Skeletal muscle cell (primary cell): Measurements from ENCODE around the gene SELPLG.
A peak's percentile ranks its signal among the peaks of the same experiment; 100 is the strongest.
"Not testable (repeated sequence)": the region's sequence is repeated elsewhere in the genome, so short reads cannot be mapped to it uniquely, and the experiment has no call there.

Experiments used
- DNase-seq: peaks from one replicate; pipeline ENCODE4 v3.0.0-alpha.2; 2010; ENCODE audit warnings: low read depth
- H3K4me3 ChIP-seq: 2 replicates; pipeline ENCODE4 v1.5.1; 2011; ENCODE audit warnings: low read depth, mild to moderate bottlenecking, control low read depth, low read length, moderate library complexity

Gene SELPLG

GRCh38 chr12:108641446-108642268 lies 8.0 kb upstream of the SELPLG start:
- H3K4me3 ChIP-seq: no peak overlapping the region
- no peak for DNase-seq

DNA sequence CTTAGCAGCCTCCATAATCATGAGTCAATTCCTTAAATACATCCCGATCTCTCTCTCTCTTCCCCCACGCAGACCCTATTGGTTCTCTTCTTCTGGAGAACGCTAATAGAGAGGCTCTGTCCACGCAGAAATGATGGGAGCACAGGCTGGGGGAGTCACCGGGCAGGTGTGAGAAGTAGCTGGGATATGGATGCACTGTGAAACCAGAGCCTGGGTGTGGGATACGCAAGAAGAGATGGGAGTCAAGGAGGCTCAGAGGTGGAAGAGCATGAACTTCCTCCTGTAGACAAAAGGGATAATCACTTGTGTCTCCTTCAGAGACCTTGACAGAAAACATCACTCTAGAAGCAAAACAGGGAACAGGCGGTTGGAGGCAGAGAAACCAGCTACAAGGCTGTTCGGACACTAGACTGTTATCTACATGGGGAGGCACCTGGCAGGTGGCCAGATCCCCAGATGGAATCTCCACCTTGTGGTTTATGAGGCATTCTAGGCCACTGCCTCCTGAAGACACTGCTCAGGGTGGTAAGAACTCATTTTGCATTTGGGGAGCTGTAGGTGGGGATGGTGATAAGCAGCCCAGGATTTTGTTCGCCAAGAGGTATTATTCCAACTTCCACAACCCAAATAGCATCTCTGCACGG lies 7.2 kb upstream of the SELPLG start:
- DNase-seq: no peak
- H3K4me3 ChIP-seq: no peak overlapping the region

- DNase-seq: no peak
- no peak overlapping the region for H3K4me3 ChIP-seq
Measured at GRCh38 chr12:108638997-108639822, 5.5 kb upstream of the SELPLG start.

DNA sequence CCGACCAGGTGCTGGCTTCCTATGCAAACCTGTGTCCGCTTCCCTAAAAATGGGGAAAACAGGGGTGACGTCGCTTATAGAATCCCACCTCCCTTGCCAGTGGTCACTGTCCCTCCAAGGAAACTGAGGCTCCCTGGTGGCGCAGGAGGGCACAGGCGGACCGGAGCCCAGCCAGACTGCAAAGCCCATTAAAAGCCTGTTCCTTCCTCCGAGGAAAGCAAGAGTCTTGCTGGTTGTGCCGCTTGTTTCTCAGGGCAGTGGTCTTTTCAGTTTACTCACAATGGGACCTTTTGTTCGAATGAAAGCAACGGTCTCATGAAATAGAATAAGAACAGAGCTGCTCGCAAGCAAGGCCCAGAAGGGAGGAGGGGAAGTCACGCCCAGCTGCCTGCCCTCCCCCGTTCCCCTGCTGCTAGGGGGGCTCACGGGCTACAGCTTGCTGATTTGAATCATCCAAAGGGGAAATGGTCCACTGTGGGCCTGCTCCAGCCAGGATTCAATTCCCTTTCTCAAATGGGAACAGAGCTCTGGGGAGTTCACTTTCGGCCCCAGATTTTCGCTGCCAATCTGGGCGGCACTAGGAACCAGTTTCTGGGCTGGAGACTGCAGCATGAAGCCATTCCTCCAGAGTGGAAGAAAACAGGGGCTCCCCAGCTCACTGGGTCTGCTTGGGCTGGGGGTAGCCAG lies 4.6 kb upstream of the SELPLG start:
- no peak for DNase-seq
- no peak overlapping the region for H3K4me3 ChIP-seq

- no peak for DNase-seq
- no peak overlapping the region for H3K4me3 ChIP-seq
Measured at GRCh38 chr12:108637222-108637971, 3.7 kb upstream of the SELPLG start.

DNA sequence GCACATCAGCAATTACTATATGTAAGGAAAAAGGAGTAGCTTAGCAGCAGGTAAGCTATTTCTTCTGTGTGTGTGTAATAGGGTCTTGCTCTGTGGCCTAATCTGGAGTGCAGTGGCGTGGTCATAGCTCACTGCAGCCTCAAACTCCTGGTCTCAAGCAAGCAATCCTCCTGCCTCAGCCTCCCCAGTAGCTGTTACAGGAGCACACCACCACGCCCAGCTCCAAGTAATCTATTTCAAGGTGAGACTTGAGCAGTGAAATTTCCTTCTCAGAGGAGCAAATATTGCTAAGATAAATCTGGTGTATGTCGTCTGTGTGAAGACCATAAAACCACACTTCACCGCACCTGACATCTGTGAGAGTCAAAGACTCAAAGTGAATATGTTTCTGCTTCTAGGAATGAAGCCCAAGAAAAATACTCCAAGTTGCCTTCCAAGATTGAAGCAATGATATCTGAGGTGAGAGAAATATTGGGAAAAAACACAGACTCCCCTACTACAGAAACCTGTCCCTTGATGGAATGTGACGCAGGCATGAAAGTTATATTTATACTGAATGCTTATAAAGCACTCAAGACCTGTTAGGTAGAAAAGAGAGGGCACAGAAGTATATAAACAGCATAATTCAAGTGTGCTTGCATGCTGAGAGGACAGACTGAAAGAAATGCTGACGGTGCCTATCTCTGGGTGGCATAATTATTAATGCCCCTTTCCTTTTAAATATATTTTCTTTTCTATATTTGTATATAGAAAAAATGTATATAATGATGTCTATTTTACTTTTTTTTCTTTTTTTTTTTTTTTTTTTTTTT lies 2.5 kb upstream of the SELPLG start:
- DNase-seq: no peak
- H3K4me3 ChIP-seq: no peak overlapping the region

DNA sequence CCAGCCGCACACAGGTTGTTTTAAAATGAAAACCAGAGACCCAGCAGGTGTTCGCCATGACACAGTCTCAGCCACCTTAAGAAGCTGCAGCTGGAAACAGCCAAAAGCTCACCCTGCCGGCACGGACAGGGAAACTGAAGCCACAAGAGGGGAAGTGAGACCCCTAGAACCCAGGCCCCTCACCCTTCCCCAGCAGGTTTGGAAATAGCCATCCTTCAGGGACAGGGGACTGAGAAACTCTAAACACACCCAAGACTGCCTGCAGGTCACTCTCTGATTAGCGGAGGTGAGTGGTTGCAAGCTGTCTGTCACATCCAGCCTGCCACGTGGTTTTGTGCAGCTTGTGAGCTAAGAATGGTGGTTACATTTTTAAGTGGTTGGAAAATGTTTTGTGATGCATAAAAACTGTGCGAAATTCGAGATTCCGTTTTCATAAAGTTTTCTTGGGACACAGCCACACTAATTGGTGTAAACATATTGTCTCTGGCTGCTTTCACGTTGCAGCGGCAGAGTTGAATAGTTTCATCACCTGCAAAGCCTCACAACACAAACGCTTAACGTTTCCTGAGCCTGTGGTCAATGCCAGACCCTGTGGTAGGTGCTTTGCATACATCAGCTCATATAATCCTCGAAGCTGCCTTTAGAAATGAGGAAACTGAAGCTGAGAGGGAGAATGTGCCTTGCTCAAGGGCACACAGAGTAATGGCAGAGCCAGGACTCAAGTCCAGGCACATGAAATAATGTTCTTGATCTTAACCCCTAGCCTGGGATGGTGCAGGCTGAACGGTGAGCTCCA lies 1.7 kb upstream of the SELPLG start:
- no peak overlapping the region for H3K4me3 ChIP-seq
- DNase-seq: no peak

DNA sequence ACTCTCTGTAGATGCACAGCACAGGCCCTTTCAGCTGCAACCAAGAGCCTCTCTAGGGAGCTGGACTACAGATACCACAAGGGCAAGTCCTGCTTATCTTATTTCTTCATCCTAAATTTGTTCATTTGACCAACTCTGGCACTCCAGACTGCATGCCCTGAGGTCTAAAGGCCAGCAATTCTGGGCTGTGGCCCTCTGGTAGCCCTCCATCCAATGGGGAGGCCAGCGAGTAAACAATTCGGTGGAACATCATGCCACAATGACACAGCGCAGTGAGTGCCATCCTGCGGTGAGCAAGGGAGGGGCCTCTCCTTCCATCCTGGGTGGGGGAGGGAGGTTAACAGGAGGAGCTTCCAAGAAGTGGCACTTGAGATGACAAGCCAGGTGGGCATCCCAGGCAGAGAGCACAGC lies 652 bp upstream of the SELPLG start:
- no peak overlapping the region for H3K4me3 ChIP-seq
- no peak for DNase-seq

- no peak for DNase-seq
- no peak overlapping the region for H3K4me3 ChIP-seq
Measured at GRCh38 chr12:108633081-108633533, 587 bp downstream of the SELPLG start.

- H3K4me3 ChIP-seq, DNase-seq: not testable (repeated sequence)
Measured at GRCh38 chr12:108631261-108631660, 2.4 kb downstream of the SELPLG start.

- H3K4me3 ChIP-seq: no peak overlapping the region
- no peak for DNase-seq
Measured at GRCh38 chr12:108630481-108631207, 3.0 kb downstream of the SELPLG start.

- H3K4me3 ChIP-seq: no peak overlapping the region
- DNase-seq: peak; percentile 40
Measured at GRCh38 chr12:108629824-108630476, 3.7 kb downstream of the SELPLG start.

GRCh38 chr12:108629151-108629550 lies 4.5 kb downstream of the SELPLG start:
- DNase-seq: no peak
- no peak overlapping the region for H3K4me3 ChIP-seq

DNA sequence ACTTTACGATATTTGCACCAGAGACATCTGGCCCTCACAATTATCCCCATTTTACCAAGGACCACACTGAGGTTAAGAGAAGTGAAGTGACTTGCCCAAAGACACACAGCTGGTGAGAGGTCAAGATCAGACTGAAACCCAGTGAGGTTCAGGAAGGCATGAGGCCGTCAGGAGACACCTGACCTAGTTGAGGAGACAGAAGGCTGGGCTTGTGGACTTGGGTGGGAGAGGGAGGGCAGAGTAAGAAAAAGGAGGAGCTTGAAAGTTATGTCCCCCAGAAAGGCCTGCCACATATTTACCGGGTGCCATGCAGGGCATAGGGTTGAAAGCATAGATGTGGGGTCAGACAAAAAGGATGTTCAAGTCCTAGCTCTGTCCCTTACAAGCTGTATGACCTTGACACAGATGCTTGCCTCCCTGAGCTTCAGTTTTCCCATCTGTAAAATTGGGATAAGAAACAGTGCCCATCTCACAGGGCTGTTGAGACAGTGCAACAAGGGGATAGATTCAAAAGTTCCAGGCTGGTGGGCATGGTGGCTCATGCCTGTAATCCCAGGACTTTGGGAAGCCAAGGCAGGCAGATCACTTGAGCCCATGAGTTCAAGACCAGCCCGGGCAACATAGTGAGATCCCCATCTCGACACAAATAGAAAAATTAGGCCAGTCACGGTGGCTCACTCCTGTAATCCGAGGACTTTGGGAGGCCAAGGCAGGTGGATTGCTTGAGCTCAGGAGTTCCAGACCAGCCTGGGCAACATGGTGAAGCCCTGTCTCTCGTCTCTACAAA lies 6.4 kb downstream of the SELPLG start:
- no peak for DNase-seq
- no peak overlapping the region for H3K4me3 ChIP-seq

GRCh38 chr12:108625228-108625627 lies 8.5 kb downstream of the SELPLG start:
- DNase-seq: no peak
- no peak overlapping the region for H3K4me3 ChIP-seq

- H3K4me3 ChIP-seq: no peak overlapping the region
- no peak for DNase-seq
Measured at GRCh38 chr12:108623577-108623976, 10.1 kb downstream of the SELPLG start.
